Hematopoietic multipotent progenitor cell (in vitro differentiated cells): ENCODE measurements around the gene SLC9A3. TPM values are rescaled to one million over a fixed set of nuclear protein-coding genes. Genes with fewer than 3 reads are reported as not detected.

Source experiments
- DNase-seq, 3 donors: peaks; one replicate each; pipeline ENCODE4 v3.0.0-alpha.2; 2011 to 2015; ENCODE audit warnings: low read depth in 2 of 3, low spot score in 2 of 3
- total RNA-seq: library from RNA; depleted of rRNA; stranded (reverse); fragments of >200 nt; gene quantifications from one replicate; pipeline ENCODE4 v1.2.3, GENCODE V29; 2012

Gene SLC9A3
- total RNA-seq, 1 donor: 3.5 TPM

DNA sequence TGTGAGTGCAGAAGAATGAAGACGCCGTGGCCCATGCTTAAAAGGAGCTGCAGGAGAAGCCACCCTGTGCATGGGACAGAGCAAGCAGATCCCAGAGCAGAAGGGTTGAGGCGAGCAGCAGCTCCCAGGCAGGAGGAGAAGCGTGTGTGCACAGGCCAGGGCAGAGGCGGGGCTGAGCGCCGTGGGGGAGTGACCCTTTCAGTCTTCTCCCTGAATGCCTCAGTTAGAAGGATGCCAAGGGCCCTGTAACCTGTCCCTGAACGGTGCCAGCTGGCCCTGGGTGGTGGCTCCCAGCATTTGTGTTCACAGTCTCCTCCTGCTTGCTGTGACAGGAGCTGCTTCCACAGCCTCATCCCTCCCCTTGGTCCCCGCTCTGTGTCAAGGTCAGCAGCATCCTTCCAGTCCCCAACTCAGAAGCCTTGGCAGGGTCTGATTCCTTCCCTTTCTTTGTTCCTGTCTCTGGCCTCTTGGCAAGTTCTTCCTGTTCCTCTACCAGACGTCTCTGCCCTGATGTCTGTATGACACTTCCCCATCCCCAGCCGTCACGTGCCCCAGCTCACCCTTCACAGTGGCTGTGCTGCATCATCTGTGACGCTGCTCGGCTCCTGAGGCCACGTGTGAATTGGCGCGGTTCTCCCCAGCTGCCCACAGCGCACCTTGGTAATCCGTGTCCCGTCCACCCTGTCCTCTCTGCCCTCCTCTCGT is 76.0 kb downstream of the SLC9A3 start:
- DNase-seq: no peak

DNA sequence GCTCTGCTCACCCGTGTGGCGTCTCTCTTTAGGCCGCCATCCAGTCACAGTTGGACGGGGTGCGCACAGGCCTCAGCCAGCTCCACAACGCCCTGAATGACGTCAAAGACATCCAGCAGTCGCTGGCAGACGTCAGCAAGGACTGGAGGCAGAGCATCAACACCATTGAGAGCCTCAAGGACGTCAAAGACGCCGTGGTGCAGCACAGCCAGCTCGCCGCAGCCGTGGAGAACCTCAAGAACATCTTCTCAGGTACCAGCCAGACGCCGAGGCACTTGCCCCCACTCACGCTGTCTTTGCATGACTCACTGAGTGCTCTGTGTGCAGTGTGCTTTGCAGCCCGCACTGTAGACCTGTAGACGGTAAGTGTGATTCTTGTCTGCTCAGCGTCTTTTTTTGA is 76.7 kb downstream of the SLC9A3 start:
- DNase-seq: no peak

DNA sequence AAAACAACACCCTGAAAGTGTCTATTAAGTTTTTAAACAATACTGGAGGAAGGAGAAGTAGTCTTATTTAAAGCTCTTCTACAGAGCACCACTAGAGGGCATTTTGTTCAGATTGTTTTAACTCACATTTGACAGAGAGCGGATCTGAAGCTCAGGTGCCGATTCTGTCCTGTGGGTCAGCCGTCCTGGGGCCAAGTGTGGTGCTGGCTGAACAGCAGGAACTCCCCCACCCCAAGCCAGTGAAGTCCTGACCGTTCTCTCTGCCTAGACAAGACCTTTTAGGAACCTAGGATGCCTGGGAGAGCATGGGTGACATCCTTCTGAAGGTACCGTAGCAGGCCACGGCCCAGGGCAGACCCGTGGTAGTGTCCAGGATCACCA is 77.4 kb downstream of the SLC9A3 start:
- peak in 1 of 3 donors; percentile 65 for DNase-seq

DNA sequence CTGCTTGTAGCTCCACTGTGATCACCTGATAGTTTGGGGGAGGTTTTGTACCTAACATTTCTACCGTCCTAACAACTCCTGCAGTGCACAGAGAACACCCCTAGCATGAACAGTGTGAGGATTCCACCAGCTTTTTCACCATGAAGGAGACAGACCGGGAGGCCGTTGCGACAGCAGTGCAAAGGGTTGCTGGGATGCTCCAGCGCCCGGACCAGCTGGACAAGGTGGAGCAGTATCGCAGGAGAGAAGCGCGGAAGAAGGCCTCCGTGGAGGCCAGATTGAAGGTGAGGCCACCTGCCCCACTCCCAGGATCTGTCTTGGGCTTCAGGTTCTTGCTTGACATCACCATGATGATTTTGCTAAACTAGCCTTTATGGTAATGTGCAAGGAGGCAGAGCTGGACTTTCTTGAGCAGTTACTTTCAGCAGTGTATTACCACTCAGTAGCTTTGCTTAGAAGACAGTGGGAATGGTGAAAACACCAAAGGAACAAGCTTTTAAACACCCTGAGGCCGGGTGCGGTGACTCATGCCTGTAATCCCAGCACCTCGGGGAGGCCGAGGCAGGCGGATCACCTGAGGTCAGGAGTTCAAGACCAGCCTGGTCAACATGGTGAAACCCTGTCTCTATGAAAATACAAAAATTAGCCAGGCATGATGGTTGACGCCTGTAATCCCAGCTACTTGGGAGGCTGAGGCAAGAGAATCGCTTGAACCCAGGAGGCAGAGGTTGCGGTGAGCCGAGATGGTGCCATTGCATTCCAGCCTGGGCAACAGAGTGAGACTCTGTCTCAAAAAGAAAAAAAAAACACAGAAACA is 78.0 kb downstream of the SLC9A3 start:
- no peak for DNase-seq

DNA sequence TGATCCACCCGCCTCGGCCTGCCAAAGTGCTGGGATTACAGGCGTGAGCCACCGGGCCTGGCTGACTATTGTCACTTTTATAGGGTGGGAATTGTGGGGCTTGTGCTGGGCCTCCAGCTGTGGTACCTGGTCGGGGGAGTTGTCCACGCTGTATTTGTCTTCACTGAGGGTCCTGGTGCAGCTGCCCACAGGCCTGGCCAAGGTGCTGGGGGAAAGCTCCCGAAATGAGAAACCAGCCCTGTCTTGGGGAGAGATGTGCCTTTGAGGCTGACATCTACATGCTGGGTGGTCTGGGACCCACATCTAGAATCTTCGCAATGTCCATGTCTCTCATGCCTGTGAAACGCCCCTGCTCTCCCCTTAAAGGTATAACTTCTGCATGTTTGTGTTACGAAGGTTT is 78.7 kb downstream of the SLC9A3 start:
- DNase-seq: no peak

DNA sequence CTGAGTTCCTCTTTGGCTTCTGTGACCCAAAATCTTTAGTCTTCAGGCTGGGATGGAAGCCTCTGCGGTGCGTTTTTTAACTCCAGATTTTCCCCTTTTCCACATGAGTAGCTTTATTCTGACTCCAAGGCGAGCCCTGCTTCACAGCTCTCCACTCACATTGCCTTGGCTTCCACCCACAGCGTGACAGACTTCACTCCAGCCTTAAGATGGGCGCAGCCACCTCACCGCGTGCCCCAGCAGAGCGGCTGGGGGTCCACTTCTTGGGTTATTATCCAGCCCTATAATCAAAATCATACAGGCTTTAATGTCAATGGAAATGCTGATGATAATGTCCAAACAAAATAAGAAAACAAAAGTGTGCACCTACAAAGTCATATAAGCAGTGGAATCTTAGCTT is 80.0 kb downstream of the SLC9A3 start:
- DNase-seq: no peak

- DNase-seq: peak in 1 of 3 donors; percentile 18
Measured at GRCh38 chr5:443239-444151, 80.8 kb downstream of the SLC9A3 start.

- peak; percentile 50 to 66 (median 63) for DNase-seq
Measured at GRCh38 chr5:442335-443238, 81.7 kb downstream of the SLC9A3 start, which contains the start of gene EXOC3. EXOC3 (plus strand) TSS chr5:443176; CDS start chr5:446206, 3,030 bp downstream.

DNA sequence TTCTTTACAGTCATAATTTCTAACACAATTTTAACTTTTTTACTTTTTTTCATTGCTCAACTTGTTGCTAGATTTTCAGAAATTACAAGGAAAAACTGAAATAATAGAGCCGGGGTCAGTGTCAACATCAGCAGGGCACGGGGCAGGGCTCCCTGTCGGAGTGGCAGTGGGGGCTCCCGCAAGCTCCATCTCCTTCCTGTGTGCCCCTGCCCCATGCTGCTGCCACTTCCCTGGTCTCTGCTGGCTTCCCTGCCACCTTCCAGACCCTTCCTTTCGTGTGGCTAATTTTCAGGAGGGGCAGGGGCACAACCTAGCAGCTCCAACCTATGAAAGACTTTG is 82.3 kb downstream of the SLC9A3 start:
- no peak for DNase-seq

GRCh38 chr5:440401-441201 is 83.6 kb downstream of the SLC9A3 start:
- no peak for DNase-seq

DNA sequence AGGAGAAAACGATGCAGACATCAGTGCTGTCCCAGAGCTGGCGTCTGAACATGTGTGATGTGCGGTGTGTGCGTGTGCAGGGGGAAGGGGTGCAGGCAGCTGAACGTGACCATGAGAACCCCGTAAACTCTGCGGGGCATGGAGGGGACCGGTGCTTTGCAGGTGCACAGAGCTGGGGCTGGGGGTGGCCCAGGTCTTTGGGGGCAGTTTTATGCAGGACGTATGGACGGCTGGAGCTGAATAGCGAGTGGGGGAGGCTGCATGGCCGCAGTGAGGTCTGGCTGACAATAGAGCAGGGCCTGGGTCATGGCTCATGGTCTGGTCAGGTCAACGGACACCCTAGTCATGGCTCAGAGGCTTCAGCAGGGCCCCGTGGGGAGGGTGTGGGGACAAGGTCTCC is 84.6 kb downstream of the SLC9A3 start:
- no peak for DNase-seq

DNA sequence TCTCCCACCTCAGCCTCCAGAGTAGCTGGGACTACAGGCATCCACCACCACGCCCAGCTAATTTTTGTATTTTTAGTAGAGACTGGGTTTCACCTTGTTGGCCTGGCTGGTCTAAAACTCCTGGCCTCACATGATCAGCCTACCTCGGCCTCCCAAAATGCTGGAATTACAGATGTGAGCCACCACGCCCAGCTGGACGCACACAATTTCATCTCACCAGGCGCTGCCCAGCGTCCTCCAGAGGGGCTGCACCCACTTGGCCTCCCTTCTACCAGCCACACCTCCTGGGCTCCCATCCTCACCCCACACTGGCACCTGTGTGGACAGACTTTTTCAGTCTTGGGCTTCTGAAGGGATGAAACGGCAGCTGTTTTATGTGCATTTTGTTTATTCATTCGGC is 85.1 kb downstream of the SLC9A3 start:
- no peak for DNase-seq

- DNase-seq: no peak
Measured at GRCh38 chr5:438481-438981, 85.7 kb downstream of the SLC9A3 start.

DNA sequence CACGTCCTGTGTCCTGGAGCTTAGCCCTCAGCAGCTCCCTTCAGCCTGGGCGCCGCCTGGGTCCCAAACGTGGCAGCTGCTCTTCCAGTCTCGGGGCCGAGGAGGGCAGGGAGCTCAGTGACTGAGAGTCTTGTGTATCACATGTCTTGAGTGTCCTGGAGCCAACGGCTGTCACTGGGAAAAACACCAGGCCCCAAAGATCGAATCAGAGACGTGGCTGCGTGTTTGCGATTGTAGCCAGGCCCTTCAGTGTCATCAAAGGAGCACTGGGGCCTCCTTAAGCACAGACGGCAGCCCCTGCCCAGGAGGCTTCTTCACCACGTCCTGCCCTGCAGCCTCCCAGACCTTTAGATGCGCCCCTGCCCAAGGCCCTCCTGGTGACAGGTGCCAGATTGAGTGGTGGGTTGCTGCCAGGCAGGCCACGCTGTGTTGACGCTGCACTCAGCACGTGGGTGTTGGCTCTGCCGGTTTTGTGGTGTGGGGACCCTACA is 86.9 kb downstream of the SLC9A3 start:
- no peak for DNase-seq

DNA sequence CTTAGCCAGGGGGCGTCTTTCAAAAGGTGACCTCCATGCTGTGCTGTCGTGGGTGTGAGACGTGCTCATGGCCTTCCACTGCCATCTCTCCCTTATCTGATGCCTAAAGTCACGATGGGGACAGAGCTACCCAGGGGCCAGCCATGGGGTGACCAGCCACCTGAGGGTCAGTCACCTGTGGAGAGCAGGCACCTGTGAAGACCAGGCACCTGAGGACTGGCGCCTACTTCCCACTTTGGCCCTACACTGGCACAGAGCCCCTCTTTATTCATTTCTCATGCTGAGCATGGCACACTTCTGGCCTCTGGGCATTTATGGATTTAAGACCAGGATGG is 87.6 kb downstream of the SLC9A3 start:
- DNase-seq: no peak

- DNase-seq: no peak
Measured at GRCh38 chr5:435961-436640, 88.1 kb downstream of the SLC9A3 start.

- no peak for DNase-seq
Measured at GRCh38 chr5:435156-435790, 89.0 kb downstream of the SLC9A3 start.
